HK-2 (cell line): ENCODE results near the gene XRRA1.
"Not testable (repeated sequence)": the region's sequence is repeated elsewhere in the genome, so short reads cannot be mapped to it uniquely, and the experiment has no call there.

Experiments used
- DNase-seq: peaks from one replicate; pipeline ENCODE4 v3.0.0-alpha.2; 2018; ENCODE audit not compliant: unreplicated experiment

Gene XRRA1, protein sequence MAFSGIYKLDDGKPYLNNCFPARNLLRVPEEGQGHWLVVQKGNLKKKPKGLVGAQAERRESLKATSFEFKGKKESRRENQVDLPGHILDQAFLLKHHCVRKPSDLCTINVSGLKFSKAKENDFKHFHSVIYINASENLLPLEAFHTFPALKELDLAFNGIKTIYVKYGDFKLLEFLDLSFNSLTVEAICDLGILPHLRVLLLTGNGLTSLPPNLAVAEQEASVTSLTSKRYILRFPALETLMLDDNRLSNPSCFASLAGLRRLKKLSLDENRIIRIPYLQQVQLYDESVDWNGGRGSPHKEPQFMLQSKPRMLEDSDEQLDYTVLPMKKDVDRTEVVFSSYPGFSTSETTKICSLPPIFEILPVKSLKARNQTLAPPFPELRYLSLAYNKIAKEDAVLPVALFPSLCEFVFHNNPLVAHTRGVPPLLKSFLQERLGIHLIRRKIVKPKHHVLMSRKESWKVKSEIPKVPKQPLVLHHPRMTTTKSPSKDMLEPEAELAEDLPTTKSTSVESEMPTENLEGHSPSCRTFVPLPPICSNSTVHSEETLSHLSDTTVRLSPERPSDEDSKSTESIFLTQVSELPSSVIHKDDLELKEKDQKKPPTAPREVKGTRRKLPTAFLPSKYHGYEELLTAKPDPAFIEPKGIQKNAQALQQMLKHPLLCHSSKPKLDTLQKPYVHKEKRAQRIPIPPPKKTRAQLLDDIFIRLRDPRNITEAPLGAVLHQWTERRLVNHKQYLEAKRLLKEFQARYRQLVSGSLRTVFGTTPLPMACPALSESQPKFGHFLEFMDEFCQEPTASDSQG

DNA sequence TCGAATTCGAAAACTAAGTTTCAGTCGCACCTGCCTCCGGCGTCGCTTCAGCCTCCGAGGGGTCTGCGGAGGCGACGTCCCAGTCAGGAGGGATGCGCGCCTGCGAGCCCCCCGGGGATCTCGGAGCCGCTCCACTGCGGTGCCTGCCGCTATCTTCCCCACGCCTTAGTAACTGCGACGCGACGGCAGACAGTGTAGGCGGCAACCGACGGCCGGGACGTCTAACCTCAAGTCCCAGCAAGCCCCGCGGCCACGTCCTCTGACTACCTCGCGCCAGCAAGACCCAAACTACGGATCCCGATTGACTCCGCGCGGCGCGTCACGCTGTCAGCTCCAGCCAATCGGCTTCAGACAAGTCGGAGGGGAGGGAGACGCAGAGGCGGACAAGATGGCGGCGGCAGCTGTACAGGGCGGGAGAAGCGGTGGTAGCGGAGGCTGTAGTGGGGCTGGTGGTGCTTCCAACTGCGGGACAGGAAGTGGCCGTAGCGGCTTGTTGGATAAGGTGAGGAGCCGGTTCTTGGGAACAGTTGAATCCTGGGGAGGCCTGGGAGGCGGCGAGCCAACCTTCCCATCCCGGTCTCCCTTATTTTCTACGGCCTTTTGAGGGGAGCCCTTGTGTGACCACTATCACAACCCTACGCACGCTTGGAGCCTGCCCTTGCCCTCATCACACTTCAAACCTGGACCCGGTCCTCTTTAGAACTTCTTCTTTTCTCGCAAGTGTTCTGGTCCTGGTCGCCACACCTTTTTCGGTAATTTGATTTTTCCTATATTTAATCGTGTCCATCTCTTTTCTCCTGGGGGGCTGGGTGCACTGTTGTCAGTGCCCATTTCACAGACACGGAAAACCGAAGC is at the start of gene XRRA1, which contains the start of gene SPCS2:
Gene XRRA1 (minus strand): TSS at position 194 of the 855 bp plus-strand sequence. CDS start 8,213 bp downstream, outside the sequence.
Gene SPCS2 (plus strand): TSS at position 369 of the 855 bp plus-strand sequence. CDS start 20 bp downstream, at position 389.
- peak; percentile 95 for DNase-seq

DNA sequence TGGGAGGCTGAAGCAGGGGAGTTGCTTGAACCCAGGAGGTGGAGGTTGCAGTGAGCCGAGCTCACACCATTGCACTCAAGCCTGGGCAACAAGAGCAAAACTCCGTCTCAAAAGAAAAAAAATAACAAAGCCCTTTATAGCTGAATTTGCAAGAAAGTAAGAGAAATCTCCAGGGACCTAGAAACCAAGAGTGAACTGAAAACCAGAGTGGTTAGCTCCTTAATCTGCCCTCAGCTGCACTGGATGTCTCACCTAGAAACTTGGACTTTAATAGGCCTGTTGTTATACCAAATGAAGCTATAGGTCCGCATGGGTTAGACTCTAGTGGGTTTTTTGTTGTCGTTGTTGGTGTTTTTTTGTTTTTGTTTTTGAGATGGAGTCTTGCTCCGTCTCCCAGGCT is 44.0 kb upstream of the XRRA1 start:
- no peak for DNase-seq

DNA sequence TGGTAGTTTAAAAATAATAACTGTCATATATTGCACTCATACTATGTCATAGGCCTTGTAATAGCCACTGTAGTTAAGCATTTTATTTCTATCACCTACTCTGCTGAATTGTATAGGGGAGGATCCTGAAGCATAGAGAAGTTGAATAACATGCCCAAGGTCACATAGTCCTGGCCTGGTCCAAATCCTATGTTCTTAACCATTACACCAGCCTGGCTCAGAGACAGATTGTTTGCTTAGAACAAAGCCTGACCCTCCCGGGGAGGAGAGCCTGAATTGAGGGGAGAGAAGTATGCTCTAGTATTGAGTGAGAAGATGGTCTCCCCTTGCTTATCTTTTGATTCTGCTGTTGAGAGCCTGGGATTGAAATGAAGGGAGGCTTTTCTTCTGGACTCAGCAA is 42.0 kb upstream of the XRRA1 start:
- no peak for DNase-seq

DNA sequence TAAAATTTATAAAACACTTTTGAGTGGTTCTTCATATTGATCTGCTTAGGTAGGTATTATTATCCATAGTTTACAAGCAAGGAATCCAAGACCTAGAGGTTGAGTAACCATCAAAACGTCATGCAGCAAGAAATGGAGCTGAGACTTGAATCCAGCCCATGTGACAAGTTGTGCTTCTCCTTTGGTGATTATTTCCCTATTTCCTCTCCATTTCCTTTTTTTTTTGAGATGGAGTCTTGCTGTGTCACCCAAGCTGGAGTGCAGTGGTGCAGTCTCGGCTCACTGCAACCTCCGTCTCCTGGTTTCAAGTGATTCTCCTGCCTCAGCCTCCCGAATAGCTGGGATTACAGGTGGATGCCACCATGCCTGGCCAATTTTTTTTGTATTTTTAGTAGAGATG is 41.3 kb upstream of the XRRA1 start:
- DNase-seq, result not testable (repeated sequence)

DNA sequence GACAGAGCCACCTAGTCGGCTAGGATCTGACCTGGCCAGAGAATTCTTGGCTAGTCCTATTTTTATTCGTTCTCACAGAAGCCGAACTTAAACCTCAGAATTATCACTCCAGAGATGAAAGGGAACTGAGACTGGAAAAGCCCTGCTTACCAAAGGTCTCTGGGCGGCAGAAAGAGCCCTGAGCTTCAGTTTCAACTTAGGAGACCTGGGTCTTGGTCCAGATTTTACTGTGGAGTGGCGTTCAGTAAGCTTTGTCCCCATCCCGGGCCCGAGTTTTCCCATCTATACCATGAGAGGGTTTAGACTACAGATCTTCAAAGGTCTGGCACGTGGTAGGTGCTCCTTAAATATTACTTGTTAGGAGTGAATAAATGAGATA is 40.4 kb upstream of the XRRA1 start:
- DNase-seq, result no peak

DNA sequence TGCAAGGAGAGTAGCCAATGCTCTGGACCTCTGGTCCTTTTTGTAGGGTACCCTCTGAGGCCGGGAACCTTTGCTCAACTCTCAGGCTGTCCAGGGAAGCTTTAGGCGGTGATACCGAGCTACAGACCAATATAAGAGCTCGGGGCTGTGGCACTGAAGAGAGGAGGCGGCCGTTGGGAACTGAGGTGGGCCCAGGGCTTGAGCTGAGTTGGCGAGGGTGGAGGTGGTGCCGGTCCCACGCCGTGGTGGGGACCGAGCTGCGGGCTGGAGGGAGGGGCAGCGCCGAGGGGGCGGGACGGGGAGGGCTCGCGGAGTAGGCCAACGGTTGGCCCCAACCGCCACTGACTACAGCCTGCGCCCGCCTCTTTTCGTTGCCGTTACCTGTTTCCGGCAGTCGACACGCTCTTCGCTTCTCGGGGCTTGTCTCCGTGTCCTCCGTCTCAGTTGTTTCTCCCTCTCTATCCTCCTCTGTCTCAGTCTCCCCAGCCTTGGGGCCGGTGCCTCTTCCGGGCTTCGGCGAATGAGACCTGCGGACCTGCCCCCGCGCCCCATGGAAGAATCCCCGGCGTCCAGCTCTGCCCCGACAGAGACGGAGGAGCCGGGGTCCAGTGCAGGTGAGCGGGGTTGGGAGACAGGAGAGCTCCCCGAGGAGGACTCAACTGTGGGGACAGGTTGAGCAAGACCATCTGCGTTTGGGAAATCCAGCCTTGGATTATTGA is 39.8 kb upstream of the XRRA1 start, which contains the start of gene NEU3:
Gene NEU3 (plus strand): TSS at position 393 of the 719 bp plus-strand sequence. CDS start 128 bp downstream, at position 521.
- peak; percentile 85 for DNase-seq

DNA sequence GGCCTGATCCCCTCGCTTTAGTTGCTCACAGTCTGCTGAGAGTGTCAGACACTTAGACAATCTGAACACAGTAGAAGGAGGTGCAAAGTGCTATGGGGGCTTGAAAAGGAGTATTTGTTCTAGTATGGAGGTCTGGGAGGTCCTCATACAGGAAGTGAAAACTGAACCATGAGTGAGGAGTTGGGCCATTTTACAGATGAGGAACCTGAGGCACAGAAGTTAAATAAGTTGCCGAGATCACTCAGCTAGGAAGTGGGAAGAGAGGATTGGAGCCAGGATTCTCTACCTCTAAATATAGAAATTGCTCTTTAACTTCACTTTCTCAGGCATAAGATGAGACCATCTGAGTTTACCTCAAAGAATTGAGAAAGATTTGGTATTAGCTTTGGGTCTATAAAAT is 35.8 kb upstream of the XRRA1 start:
- no peak for DNase-seq

DNA sequence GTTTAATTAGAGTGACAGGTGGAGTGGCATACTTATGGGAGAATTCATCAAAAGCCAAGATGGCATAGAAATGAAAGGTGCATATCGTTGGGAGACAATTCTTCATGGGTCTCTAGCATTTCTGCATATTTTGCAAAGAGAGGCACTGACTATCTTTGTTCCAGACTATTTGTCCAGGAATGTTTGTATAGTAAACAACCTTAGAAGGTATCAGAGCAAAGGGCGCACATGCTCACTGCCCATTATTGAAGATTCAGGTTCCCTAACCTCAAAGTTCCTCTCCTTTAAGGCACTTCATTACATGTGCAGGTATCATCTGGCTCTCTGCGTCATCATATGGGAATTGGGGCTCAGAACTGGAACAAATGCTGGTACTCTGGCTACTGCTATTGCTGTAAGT is 35.2 kb upstream of the XRRA1 start:
- no peak for DNase-seq

DNA sequence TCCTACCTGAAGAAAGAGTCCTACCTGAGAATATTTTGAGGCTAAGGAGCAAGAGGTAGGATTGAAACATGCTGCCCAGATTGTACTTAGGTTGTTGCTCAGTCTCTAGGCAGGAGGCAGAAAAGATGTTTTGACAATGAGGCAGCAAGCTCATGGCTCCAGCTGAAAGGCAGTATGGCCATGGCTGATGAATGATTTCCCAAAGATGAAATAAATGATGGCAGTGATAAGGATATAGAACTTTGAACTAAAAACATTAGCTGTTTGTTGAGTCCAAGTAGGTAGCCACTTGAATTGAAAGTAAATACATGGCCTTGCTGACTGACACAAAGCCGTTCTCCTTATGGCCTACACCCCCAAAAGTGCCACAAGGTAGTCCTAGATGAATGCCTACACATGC is 33.0 kb upstream of the XRRA1 start:
- no peak for DNase-seq

DNA sequence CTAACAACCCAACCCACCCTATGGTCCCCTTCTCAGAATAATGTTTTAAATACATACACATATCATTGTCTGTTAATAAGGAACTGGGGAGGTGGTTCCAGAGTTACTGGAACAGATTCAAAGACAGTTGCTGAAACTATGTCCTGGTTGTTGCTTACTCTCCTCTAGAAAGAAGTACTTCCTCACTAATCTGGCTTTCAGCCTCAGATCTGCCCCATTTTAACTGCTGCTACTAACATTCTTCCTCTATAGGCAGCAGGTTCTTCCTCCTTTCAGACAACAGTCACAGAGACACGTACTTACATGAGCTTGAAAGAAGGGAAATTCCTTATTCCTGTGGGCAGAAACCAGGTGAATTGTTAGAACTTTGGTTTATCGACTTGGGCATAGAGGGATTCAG is 31.7 kb upstream of the XRRA1 start:
- DNase-seq, result no peak

DNA sequence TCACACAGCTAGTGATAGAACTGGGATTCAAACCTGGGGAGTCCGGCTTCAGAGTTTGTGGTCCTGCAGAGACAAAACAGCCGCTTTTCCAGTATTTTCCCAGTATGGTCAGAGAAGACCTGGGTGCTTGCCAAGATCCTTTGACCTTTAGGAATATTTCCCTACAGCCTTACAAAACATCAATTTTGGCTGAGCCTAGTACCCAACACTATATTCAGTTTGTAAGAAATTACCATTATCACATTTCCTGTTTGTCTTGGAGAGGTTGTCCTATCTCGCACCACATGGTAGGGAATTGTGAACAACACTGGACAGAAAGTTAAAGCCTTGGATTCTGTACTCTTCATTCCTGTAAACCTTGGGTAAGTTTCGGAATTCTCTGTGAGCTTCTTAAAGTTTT is 29.1 kb upstream of the XRRA1 start:
- no peak for DNase-seq

DNA sequence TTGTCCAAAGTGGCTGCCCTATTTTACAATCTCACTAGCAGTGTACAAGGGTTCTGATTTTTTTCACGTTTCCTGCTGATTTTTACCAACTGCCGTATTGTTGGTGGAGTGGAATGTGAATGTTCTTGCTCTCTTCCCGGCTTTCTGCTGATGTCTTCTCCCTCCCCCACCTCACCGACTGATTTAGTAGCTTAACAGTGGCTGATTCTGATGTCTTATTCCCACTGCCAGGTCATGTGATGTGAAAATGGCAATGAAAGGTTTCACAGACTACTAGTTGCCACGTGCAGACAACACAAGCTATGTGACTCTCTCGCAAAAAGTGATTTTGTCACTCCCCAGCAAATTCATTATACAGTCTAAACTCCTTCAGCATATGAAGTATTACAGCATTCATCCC is 22.5 kb upstream of the XRRA1 start:
- no peak for DNase-seq

DNA sequence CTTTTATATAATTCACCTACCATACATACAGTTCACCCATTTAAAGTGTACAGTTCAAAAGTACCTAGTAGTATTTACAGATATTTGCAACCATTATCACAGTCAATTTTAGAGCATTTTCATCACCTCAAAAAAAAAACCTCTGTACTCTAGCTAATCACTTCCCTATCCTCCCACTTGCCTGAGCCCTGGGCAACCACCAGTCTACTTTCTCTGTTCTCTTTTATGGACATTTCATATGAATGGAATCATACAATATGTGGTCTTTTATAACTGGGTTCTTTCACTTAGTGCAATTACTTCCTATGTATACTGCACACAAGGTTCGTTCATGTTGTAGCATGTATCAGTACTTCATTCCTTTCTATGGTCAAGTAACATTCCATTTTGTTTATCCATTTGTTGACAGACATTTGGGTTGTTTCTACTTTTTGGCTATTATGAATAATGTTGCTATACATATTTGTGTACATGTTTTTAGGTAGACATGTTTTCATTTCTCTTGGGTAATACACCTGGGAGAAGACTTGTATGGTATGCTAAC is 22.0 kb upstream of the XRRA1 start:
- DNase-seq, result no peak

DNA sequence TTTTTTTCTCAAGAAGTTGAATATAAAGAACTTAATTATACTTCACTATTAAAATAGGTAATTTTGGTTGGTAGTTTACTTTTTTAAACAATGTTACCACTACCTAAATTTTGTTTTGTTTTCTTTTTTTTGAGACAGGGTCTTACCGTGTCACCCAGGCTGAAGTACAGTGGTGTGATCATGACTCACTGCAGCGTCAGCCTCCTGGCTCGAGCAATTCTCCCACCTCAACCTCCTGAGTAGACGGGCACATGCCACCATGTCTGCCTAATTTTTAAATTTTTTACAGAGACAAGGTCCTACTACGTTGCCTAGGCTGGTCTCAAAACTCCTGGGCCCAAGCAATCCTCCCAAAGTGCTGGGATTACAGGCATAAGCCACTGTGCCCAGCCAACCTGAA is 17.8 kb upstream of the XRRA1 start:
- peak; percentile 25 for DNase-seq

DNA sequence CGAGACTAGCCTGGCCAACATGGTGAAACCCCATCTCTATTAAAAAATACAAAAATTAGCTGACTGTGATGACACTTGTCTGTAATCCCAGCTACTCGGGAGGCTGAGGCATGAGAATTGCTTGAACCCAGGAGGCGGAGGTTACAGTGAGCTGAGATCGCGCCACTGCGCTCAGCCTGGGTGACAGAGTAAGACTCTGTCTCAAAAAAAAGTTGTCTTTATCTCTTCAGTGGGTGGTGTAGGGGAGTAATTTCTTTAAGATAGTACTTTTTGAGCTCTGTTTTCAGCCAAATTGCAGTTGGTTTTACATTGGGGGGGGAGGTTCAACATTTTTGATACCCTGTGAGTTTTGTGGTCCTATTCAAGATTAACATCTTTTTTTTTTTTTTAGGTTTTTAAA is 11.2 kb upstream of the XRRA1 start:
- not testable (repeated sequence) for DNase-seq

DNA sequence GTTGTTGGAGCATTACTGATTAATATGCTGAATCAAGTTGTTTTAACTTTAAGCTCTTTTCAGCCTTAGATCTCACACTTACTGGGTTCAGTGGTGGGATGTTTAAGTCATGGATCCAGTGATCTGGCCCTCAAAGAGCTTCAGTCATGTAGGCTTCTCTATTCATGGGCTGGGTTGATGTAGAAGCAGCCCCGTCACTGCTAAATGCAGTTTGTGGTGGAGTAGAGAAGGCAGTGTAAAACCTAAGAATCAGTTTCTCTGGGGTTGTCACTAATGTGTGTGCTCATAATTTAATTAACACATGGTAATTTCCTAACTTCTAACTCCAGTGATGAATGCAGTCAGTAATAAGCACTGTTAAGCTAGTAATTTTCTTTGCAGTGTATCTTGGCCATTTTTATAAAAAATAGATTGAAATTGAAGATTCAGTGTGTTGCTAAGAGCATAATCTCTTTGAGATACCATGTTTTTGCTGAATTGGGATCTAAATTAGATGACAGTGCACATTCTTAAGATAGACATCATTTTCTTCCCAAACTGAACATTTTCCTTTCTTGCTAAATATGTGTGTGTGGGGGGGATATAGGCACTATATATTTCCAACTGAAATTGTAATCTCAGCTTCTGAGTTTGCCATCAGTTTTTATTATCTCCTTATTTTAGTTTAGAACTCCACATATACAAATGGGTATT is 9.2 kb upstream of the XRRA1 start:
- no peak for DNase-seq

DNA sequence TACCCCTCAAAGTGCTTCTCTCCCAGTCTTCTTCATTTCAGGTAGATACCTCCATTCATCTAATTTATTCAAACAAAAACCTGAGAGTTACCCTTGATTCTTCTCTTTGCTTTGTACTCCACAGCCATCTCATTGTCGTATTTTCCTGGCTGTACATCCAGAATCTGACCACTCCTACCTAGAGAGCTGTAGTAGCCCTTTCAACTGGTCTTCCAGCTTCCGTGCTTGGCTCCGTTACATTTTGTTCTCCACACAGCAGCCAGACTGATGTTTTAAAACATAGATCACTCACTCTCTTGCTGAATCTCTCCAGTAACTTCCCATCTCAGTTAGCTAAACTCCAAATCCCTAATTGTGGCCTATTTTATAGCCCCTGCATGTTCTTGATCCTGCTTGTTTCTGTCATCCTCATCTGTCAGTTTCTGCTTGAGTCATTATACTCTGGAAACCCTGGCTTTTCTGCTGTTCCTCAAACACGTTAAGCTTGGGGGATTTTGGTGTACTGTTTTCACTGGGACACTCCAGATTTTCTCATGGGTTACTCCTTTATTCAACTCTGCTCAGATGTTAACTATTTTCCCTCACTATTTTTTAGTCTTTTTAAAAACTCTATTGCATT is 7.6 kb upstream of the XRRA1 start:
- no peak for DNase-seq

DNA sequence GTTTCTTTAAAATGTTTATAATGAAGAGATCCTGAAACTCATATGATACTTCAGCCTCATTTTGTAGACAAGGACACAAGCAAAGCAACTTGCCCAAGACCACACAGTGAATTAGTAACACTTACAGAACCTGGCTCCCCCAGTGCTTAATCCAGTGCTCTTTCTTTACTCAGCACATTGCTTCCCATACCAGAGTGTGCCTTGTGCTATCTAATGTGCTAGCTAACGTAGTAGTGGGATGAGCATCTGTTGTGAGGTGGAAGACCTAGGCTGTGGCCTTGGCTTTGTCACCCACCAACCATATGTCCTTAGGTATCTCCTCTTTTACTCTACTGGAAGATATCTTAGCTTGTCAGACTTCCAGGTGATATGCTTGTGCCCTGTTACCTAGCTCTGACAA is 5.3 kb upstream of the XRRA1 start:
- no peak for DNase-seq

DNA sequence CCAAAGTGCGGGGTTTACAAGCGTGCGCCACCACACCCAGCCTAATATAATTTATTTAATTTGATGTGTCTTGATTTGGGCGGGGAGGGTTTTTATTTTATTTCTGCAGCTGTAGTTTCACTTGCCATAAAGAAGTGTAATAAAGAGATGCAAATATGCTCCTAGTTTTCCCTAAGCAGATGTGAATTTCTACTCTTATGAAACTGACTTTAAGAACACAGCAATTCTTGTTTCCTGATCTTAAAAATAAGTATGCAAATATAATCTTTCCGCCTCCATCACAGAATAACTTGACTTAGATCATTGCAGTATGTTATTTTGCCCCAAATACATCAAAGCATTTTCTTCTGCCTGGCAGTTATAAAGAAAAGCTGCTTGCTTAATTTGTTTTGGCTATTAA is 4.6 kb upstream of the XRRA1 start:
- no peak for DNase-seq

DNA sequence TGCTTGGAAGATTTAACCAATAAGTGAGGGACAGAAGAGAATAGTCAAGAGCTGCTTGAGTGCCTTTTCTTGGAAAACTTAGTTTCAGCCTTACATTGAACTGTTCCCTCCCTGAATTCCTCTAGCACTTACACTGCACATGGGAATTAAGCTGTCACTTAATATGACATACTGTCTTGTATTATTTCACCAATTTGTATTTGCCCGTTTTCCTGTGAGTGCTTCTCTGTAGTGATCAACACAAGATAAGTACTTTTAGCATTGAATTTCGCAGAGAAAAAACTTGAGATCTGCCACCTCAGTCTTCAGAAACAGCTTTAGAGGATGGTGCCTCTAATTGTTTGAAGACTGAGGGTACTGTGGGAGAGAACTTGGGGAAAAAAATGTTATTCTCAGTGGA is 3.9 kb upstream of the XRRA1 start:
- DNase-seq, result no peak
